ENCODE measurements around the gene RAPGEF6.

RAPGEF6 gene

GRCh38 chr5:131550606-131551005, 84.4 kb downstream of the RAPGEF6 start:
- DNase-seq (ENCODE audit: extremely low read depth in 1 of 2, low read depth in 1 of 2): no peak

GRCh38 chr5:131548176-131548575, 86.9 kb downstream of the RAPGEF6 start:
- no peak for DNase-seq (ENCODE audit: extremely low read depth in 1 of 2, low read depth in 1 of 2)

GRCh38 chr5:131545845-131546244, 89.2 kb downstream of the RAPGEF6 start:
- no peak for DNase-seq (ENCODE audit: extremely low read depth in 1 of 2, low read depth in 1 of 2)

GRCh38 chr5:131542723-131543122, 92.3 kb downstream of the RAPGEF6 start:
- no peak for DNase-seq (ENCODE audit: extremely low read depth in 1 of 2, low read depth in 1 of 2)

- no peak for DNase-seq (ENCODE audit: extremely low read depth in 1 of 2, low read depth in 1 of 2)
Observed at GRCh38 chr5:131541762-131542161, 93.3 kb downstream of the RAPGEF6 start.

- DNase-seq (ENCODE audit: extremely low read depth in 1 of 2, low read depth in 1 of 2): no peak
Observed at GRCh38 chr5:131541071-131541470, 94.0 kb downstream of the RAPGEF6 start.

GRCh38 chr5:131539251-131539650, 95.8 kb downstream of the RAPGEF6 start:
- no peak for DNase-seq (ENCODE audit: extremely low read depth in 1 of 2, low read depth in 1 of 2)

GRCh38 chr5:131538177-131538593, 96.8 kb downstream of the RAPGEF6 start:
- no peak for DNase-seq (ENCODE audit: extremely low read depth in 1 of 2, low read depth in 1 of 2)

- DNase-seq (ENCODE audit: extremely low read depth in 1 of 2, low read depth in 1 of 2): no peak
Observed at GRCh38 chr5:131536850-131537448, 98.1 kb downstream of the RAPGEF6 start.

GRCh38 chr5:131536211-131536826, 98.7 kb downstream of the RAPGEF6 start:
- DNase-seq (ENCODE audit: extremely low read depth in 1 of 2, low read depth in 1 of 2): no peak

- DNase-seq (ENCODE audit: extremely low read depth in 1 of 2, low read depth in 1 of 2): no peak
Observed at GRCh38 chr5:131534974-131535373, 100.1 kb downstream of the RAPGEF6 start.

- DNase-seq (ENCODE audit: extremely low read depth in 1 of 2, low read depth in 1 of 2): no peak
Observed at GRCh38 chr5:131533836-131534235, 101.2 kb downstream of the RAPGEF6 start.

- no peak for DNase-seq (ENCODE audit: extremely low read depth in 1 of 2, low read depth in 1 of 2)
Observed at GRCh38 chr5:131532031-131532640, 102.9 kb downstream of the RAPGEF6 start.

GRCh38 chr5:131530706-131531331, 104.2 kb downstream of the RAPGEF6 start:
- DNase-seq (ENCODE audit: extremely low read depth in 1 of 2, low read depth in 1 of 2): no peak

- DNase-seq (ENCODE audit: extremely low read depth in 1 of 2, low read depth in 1 of 2): no peak
Observed at GRCh38 chr5:131528682-131529081, 106.3 kb downstream of the RAPGEF6 start.

GRCh38 chr5:131525805-131526204, 109.2 kb downstream of the RAPGEF6 start:
- DNase-seq (ENCODE audit: extremely low read depth in 1 of 2, low read depth in 1 of 2): no peak

- DNase-seq (ENCODE audit: extremely low read depth in 1 of 2, low read depth in 1 of 2): no peak
Observed at GRCh38 chr5:131524431-131524830, 110.6 kb downstream of the RAPGEF6 start.

GRCh38 chr5:131523500-131524185, 111.4 kb downstream of the RAPGEF6 start:
- DNase-seq (ENCODE audit: extremely low read depth in 1 of 2, low read depth in 1 of 2): no peak

- no peak for DNase-seq (ENCODE audit: extremely low read depth in 1 of 2, low read depth in 1 of 2)
Observed at GRCh38 chr5:131521252-131521651, 113.8 kb downstream of the RAPGEF6 start.

- no peak for DNase-seq (ENCODE audit: extremely low read depth in 1 of 2, low read depth in 1 of 2)
Observed at GRCh38 chr5:131515348-131515747, 119.7 kb downstream of the RAPGEF6 start.
